GM10266 (cell line): ENCODE data around the gene ADRB1.

Experiments
- DNase-seq: peaks from one replicate; pipeline ENCODE4 v3.0.0; 2012; ENCODE audit errors: extremely low spot score
- CTCF ChIP-seq: IDR thresholded peaks from 2 replicates; pipeline ENCODE4 v1.5.1; 2012; ENCODE audit warnings: mild to moderate bottlenecking, low read depth; ENCODE audit not compliant: control insufficient read depth, insufficient read depth; ENCODE audit errors: missing control alignments

The ADRB1 gene

GRCh38 chr10:114075093-114075492, 31.4 kb downstream of the ADRB1 start:
- no peak for TF ChIP-seq CTCF
- DNase-seq = no peak

DNA sequence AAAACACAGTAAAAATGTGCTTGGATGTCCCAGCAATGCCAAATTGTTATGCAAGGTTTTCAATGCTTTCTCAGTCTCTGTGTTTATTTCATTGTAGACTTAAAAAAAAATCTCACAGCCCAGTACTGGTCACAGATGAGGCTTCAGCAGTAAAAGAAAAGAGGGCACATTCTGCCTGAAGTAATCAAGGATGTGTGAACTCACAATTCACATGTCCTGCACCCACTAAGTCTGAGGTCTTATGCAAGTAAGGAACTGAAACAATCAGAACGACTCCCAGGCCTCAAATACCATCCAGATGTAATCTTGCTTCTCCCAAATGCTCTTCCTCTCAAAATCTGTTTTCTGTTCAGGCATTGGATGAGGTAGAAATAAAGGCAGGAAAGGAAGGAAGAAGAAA, 33.7 kb downstream of the ADRB1 start:
- DNase-seq = no peak
- no peak for TF ChIP-seq CTCF

GRCh38 chr10:114077815-114078219, 34.2 kb downstream of the ADRB1 start:
- no peak for TF ChIP-seq CTCF

DNA sequence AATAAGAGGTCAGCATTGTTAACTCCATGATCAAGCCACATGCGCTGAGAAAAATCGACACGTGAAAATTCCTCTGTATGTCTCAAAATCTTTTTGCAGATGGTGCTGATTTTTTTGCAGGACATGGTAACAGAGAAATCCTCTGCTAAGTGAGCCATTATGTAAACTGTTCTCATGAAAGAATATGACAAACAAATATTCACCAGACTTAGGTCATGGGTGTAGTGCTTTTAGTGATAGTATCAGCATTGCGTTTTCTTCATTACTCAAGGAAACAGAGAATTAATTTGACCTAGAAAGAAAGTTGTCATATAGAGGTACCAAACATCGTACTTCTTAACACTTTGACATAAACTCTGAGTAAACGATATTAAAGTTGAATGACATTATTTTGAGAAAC, 34.7 kb downstream of the ADRB1 start:
- no peak for DNase-seq
- no peak for TF ChIP-seq CTCF

More at GRCh38 chr10:114077815-114078219, 34.2 kb downstream of the ADRB1 start:
- DNase-seq = no peak

DNA sequence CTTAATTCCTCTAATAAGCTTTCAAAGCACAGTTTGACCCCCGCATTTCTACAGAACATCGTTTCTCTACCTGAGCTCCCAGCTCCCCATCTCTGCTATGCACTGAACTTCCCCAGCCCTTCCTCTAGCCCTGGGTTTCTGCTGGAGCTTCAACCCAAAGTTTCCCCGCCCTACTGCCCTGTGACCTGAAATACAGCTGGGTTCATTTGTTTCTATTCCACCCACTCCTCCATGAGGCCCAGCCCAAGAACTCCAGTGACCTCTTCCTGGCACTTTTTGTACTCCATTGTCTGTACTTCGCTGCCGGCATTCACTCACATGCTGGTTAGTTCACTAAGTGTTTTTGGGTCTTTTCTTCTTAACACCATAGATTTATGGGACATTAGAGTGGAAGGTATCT, 35.8 kb downstream of the ADRB1 start:
- TF ChIP-seq CTCF = no peak
- no peak for DNase-seq

DNA sequence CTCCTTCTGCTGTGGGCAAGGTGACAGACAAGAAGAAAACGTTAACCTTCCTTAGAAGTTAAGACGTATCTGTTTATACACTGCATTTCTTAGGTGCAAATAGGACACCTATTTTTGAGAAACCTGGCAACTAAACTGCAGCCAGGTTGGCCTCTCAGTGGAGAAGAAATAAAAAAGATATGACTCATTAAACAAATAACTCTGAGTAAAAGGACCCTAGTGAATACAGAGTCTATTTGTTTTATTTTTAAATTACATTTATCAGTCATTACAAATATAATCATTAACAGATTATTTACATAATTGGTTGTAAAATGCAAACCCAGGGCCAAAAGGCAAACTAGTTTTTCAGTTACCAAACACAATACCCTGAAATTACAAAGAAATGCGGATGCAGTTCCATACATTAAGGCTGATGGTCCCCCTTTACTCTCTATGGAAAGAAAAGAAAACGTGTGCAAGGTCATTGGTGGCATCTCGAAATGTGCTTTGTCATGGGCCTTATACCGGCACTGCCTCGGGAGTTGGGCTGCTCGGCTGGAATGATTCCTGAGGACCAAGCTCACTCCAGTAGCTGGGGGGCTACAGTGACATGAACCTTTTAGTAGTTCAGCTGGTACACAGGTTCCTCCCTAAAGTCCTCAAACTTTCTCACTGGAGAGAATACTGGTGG, 38.4 kb downstream of the ADRB1 start:
- no peak for DNase-seq
- TF ChIP-seq CTCF = no peak

DNA sequence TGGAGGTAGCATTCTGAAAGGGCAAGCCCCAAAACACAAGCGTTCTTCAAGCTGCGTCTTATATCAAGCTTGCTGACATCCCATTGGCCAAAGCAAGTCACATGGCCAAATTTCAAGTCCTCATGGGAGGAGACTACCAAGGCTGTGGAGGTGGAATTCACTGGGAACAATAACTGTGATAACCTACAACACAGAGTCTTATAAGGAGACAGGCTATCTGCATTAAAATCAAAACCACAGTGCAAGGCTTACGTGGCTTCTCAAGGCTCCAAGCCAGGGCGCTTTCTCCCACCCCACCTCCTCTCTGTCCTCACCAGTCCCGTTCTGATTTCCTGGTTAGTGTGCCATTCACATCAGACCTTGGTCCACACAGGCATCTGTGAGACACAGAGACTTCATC, 39.4 kb downstream of the ADRB1 start:
- TF ChIP-seq CTCF = no peak
- DNase-seq = no peak
